ENCODE measurements around the gene GABRP. TPM values are rescaled to one million over a fixed set of nuclear protein-coding genes. Genes with fewer than 3 reads are reported as not detected.

GABRP gene
- total and polyA plus RNA-seq, 4 donors, result 0.08 to 0.17 TPM; not detected in 2

DNA sequence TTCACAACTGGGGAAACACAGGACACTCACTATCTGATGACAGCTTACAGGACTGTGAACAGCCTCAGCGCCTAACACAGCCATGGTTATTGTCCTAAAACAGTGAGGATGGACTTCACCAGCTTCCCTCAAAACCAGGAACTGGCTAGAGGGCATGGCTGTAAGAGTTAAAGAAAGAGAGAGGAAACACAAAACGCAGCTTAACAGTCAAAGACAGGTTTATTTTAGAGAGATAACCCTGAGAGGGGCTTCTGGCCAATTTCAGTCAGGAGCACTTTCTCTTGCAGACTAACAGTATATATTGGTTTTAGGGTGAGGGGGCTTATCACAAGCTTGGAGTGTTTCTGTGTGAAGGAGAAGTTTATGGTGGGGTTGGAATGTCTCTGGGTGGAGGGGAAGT is 42.6 kb downstream of the GABRP start:
- Histone ChIP-seq H3K27me3 (ENCODE audit: control insufficient read depth in 4 of 4, insufficient read depth in 4 of 4, low read length in 3 of 4) (no peaks in the 10 kb centered on the region), H3K9ac (ENCODE audit: low read depth in 1 of 2, low read length in 2 of 2) (no peak overlapping the region), H3K4me1 (ENCODE audit: control insufficient read depth in 4 of 4, insufficient read depth in 4 of 4, low read length in 3 of 4) (no peaks in the 10 kb centered on the region), H3K9me3 (ENCODE audit: control insufficient read depth in 4 of 4, low read length in 3 of 4) (no peaks in the 10 kb centered on the region), H3K27ac (ENCODE audit: low read depth in 1 of 2, low read length in 2 of 2) (no peak overlapping the region), H3K36me3 (ENCODE audit: control insufficient read depth in 4 of 4, insufficient read depth in 3 of 4, low read depth in 1 of 4, low read length in 3 of 4) (no peaks in the 10 kb centered on the region), H3K4me3 (ENCODE audit: low read depth in 1 of 3, low read length in 3 of 3) (no peak overlapping the region)
- TF ChIP-seq, protein P1, sequence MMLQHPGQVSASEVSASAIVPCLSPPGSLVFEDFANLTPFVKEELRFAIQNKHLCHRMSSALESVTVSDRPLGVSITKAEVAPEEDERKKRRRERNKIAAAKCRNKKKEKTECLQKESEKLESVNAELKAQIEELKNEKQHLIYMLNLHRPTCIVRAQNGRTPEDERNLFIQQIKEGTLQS (IDR thresholded peaks at IDR 0.05), result no peak
- TF ChIP-seq HNF4A (conservative IDR thresholded peaks at IDR 0.05) (no peak), EGR1 (IDR thresholded peaks at IDR 0.05; ENCODE audit: low read depth in 2 of 2) (no peak), YY1 (IDR thresholded peaks at IDR 0.05) (no peak), FOXA2 (IDR thresholded peaks at IDR 0.05) (no peak), SP1 (IDR thresholded peaks at IDR 0.05) (no peak), GABPA (IDR thresholded peaks at IDR 0.05 in 1 of 2, conservative IDR thresholded peaks at IDR 0.05 in 1 of 2) (no peak), RXRA (IDR thresholded peaks at IDR 0.05) (no peak), RAD21 (IDR thresholded peaks at IDR 0.05) (no peak), FOXA1 (IDR thresholded peaks at IDR 0.05) (no peak), NR2F2 (IDR thresholded peaks at IDR 0.05) (no peak), JUND (IDR thresholded peaks at IDR 0.05) (no peak)
- TF ChIP-seq, protein P2, sequence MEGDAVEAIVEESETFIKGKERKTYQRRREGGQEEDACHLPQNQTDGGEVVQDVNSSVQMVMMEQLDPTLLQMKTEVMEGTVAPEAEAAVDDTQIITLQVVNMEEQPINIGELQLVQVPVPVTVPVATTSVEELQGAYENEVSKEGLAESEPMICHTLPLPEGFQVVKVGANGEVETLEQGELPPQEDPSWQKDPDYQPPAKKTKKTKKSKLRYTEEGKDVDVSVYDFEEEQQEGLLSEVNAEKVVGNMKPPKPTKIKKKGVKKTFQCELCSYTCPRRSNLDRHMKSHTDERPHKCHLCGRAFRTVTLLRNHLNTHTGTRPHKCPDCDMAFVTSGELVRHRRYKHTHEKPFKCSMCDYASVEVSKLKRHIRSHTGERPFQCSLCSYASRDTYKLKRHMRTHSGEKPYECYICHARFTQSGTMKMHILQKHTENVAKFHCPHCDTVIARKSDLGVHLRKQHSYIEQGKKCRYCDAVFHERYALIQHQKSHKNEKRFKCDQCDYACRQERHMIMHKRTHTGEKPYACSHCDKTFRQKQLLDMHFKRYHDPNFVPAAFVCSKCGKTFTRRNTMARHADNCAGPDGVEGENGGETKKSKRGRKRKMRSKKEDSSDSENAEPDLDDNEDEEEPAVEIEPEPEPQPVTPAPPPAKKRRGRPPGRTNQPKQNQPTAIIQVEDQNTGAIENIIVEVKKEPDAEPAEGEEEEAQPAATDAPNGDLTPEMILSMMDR (IDR thresholded peaks at IDR 0.05; ENCODE audit: low read depth, low read length, missing input control), result no peak
- TF ChIP-seq, protein P3, sequence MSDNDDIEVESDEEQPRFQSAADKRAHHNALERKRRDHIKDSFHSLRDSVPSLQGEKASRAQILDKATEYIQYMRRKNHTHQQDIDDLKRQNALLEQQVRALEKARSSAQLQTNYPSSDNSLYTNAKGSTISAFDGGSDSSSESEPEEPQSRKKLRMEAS (IDR thresholded peaks at IDR 0.05), result no peak
- TF ChIP-seq, protein P4, sequence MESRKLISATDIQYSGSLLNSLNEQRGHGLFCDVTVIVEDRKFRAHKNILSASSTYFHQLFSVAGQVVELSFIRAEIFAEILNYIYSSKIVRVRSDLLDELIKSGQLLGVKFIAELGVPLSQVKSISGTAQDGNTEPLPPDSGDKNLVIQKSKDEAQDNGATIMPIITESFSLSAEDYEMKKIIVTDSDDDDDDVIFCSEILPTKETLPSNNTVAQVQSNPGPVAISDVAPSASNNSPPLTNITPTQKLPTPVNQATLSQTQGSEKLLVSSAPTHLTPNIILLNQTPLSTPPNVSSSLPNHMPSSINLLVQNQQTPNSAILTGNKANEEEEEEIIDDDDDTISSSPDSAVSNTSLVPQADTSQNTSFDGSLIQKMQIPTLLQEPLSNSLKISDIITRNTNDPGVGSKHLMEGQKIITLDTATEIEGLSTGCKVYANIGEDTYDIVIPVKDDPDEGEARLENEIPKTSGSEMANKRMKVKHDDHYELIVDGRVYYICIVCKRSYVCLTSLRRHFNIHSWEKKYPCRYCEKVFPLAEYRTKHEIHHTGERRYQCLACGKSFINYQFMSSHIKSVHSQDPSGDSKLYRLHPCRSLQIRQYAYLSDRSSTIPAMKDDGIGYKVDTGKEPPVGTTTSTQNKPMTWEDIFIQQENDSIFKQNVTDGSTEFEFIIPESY (IDR thresholded peaks at IDR 0.05), result no peak
- TF ChIP-seq, protein P5, sequence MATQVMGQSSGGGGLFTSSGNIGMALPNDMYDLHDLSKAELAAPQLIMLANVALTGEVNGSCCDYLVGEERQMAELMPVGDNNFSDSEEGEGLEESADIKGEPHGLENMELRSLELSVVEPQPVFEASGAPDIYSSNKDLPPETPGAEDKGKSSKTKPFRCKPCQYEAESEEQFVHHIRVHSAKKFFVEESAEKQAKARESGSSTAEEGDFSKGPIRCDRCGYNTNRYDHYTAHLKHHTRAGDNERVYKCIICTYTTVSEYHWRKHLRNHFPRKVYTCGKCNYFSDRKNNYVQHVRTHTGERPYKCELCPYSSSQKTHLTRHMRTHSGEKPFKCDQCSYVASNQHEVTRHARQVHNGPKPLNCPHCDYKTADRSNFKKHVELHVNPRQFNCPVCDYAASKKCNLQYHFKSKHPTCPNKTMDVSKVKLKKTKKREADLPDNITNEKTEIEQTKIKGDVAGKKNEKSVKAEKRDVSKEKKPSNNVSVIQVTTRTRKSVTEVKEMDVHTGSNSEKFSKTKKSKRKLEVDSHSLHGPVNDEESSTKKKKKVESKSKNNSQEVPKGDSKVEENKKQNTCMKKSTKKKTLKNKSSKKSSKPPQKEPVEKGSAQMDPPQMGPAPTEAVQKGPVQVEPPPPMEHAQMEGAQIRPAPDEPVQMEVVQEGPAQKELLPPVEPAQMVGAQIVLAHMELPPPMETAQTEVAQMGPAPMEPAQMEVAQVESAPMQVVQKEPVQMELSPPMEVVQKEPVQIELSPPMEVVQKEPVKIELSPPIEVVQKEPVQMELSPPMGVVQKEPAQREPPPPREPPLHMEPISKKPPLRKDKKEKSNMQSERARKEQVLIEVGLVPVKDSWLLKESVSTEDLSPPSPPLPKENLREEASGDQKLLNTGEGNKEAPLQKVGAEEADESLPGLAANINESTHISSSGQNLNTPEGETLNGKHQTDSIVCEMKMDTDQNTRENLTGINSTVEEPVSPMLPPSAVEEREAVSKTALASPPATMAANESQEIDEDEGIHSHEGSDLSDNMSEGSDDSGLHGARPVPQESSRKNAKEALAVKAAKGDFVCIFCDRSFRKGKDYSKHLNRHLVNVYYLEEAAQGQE (IDR thresholded peaks at IDR 0.05), result no peak
- 68% methylated on average over 2 of the region's 2 CpGs for WGBS
- DNase-seq (ENCODE audit: low spot score), result no peak

DNA sequence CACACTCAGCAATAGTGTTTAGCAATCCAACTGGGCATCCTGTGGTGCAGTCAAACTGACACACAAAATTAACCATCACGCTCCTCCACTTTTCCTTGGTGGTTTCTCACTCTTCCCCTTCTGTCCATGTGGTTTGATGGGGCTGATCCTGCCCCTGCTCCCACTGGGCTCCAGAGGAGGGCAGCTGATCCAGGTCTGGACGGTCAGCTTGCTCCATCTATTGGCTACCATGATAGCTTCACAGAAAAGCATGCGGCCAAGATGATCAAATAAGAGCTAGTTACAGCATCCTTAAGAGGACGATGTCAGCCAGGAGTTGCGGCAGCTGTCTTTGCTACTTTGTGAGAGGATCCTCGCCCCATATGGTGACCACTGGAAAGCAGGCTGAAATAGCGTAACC is 48.7 kb downstream of the GABRP start:
- H3K36me3 ChIP-seq (ENCODE audit: control insufficient read depth in 4 of 4, insufficient read depth in 3 of 4, low read depth in 1 of 4, low read length in 3 of 4), result no peaks in the 10 kb centered on the region
- no peak overlapping the region for H3K27ac ChIP-seq (ENCODE audit: low read depth in 1 of 2, low read length in 2 of 2)
- H3K4me1 ChIP-seq (ENCODE audit: control insufficient read depth in 4 of 4, insufficient read depth in 4 of 4, low read length in 3 of 4), result no peaks in the 10 kb centered on the region
- no peak overlapping the region for H3K4me3 ChIP-seq (ENCODE audit: low read depth in 1 of 3, low read length in 3 of 3)
- H3K9ac ChIP-seq (ENCODE audit: low read depth in 1 of 2, low read length in 2 of 2), result no peak overlapping the region
- H3K27me3 ChIP-seq (ENCODE audit: control insufficient read depth in 4 of 4, insufficient read depth in 4 of 4, low read length in 3 of 4), result peaks cover 0 to 3% (median 0%) of the 10 kb centered on the region in 4 donors
- DNase-seq (ENCODE audit: low spot score), result no peak
- no peaks in the 10 kb centered on the region for H3K9me3 ChIP-seq (ENCODE audit: control insufficient read depth in 4 of 4, low read length in 3 of 4)
- 74% methylated on average over 7 of the region's 7 CpGs for WGBS
- TF ChIP-seq GABPA (IDR thresholded peaks at IDR 0.05 in 1 of 2, conservative IDR thresholded peaks at IDR 0.05 in 1 of 2) (no peak), FOXA2 (IDR thresholded peaks at IDR 0.05) (no peak), RAD21 (IDR thresholded peaks at IDR 0.05) (no peak), SP1 (IDR thresholded peaks at IDR 0.05) (no peak), JUND (IDR thresholded peaks at IDR 0.05) (no peak), YY1 (IDR thresholded peaks at IDR 0.05) (no peak)
- TF ChIP-seq, protein P2 (IDR thresholded peaks at IDR 0.05; ENCODE audit: low read depth, low read length, missing input control), result no peak
- TF ChIP-seq, protein P4 (IDR thresholded peaks at IDR 0.05), result no peak
- TF ChIP-seq, protein P1 (IDR thresholded peaks at IDR 0.05), result no peak
